Activated CD4-positive, alpha-beta T cell treated with anti-CD3 and anti-CD28 coated beads for 4 hours (primary cell): ENCODE measurements around the gene KIAA1755.

Experiments used
- DNase-seq, 2 donors: peaks; one replicate each; pipeline ENCODE4 v3.0.0-alpha.2; 2020

KIAA1755 gene

GRCh38 chr20:38202153-38202981 is 58.2 kb downstream of the KIAA1755 start:
- no peak for DNase-seq

GRCh38 chr20:38201356-38201755 is 59.2 kb downstream of the KIAA1755 start:
- no peak for DNase-seq

GRCh38 chr20:38200646-38201045 is 59.9 kb downstream of the KIAA1755 start:
- no peak for DNase-seq

- no peak for DNase-seq
Observed at GRCh38 chr20:38199501-38200390, 60.8 kb downstream of the KIAA1755 start.

- no peak for DNase-seq
Observed at GRCh38 chr20:38198238-38198861, 62.2 kb downstream of the KIAA1755 start.

GRCh38 chr20:38197619-38198018 is 62.9 kb downstream of the KIAA1755 start:
- no peak for DNase-seq

- no peak for DNase-seq
Observed at GRCh38 chr20:38197217-38197616, 63.3 kb downstream of the KIAA1755 start.

GRCh38 chr20:38196592-38196991 is 63.9 kb downstream of the KIAA1755 start:
- no peak for DNase-seq

GRCh38 chr20:38196076-38196475 is 64.5 kb downstream of the KIAA1755 start:
- DNase-seq = no peak

GRCh38 chr20:38195521-38195920 is 65.0 kb downstream of the KIAA1755 start:
- no peak for DNase-seq

- DNase-seq = no peak
Observed at GRCh38 chr20:38194971-38195504, 65.5 kb downstream of the KIAA1755 start.

GRCh38 chr20:38193586-38194105 is 66.9 kb downstream of the KIAA1755 start:
- DNase-seq = no peak

- no peak for DNase-seq
Observed at GRCh38 chr20:38192323-38192885, 68.1 kb downstream of the KIAA1755 start.

- no peak for DNase-seq
Observed at GRCh38 chr20:38191654-38192053, 68.9 kb downstream of the KIAA1755 start.

GRCh38 chr20:38190936-38191371 is 69.6 kb downstream of the KIAA1755 start:
- no peak for DNase-seq

GRCh38 chr20:38190166-38190565 is 70.4 kb downstream of the KIAA1755 start:
- DNase-seq = no peak

GRCh38 chr20:38187517-38187916 is 73.0 kb downstream of the KIAA1755 start:
- DNase-seq = no peak

GRCh38 chr20:38186788-38187221 is 73.7 kb downstream of the KIAA1755 start:
- no peak for DNase-seq

GRCh38 chr20:38184101-38184500 is 76.4 kb downstream of the KIAA1755 start:
- DNase-seq = no peak

- no peak for DNase-seq
Observed at GRCh38 chr20:38181971-38182370, 78.6 kb downstream of the KIAA1755 start.

GRCh38 chr20:38181207-38181801 is 79.2 kb downstream of the KIAA1755 start:
- DNase-seq = no peak

GRCh38 chr20:38180781-38181180 is 79.8 kb downstream of the KIAA1755 start:
- no peak for DNase-seq
